MG63 (cell line): ENCODE data around the gene VILL. TPM values are rescaled to one million over a fixed set of nuclear protein-coding genes. Genes with fewer than 3 reads are reported as not detected.
"Not testable (repeated sequence)": the region's sequence is repeated elsewhere in the genome, so short reads cannot be mapped to it uniquely, and the experiment has no call there.

Source experiments
- DNase-seq: peaks from one replicate; pipeline ENCODE4 v3.0.0-alpha.2; 2020
- H3K27me3 ChIP-seq: fragments of 250-450 bp; sonication (Bioruptor Pico); 2 replicates; pipeline ENCODE4 v1.5.1; 2020; ENCODE audit warnings: mild to moderate bottlenecking, moderate library complexity
- H3K36me3 ChIP-seq: fragments of 250-450 bp; sonication (Bioruptor Pico); 2 replicates; pipeline ENCODE4 v1.5.1; 2020; ENCODE audit warnings: mild to moderate bottlenecking, moderate library complexity
- H3K4me3 ChIP-seq: fragments of 250-450 bp; sonication (Bioruptor Pico); 2 replicates; pipeline ENCODE4 v1.5.1; 2020; ENCODE audit warnings: mild to moderate bottlenecking, moderate library complexity
- H3K9me3 ChIP-seq: fragments of 250-450 bp; sonication (Bioruptor Pico); 2 replicates; pipeline ENCODE4 v1.5.1; 2020; ENCODE audit warnings: mild to moderate bottlenecking, moderate library complexity
- total RNA-seq: library from RNA; depleted of rRNA; stranded (reverse); fragments of >200 nt; shearing (Covaris generic); gene quantifications from 2 replicates; pipeline ENCODE4 v1.2.3, GENCODE V29; 2014; ENCODE audit warnings: low replicate concordance

Gene VILL
- total RNA-seq, 1 experiment from 2014 or later = 4.4 TPM

GRCh38 chr3:38031022-38031994 lies 40.7 kb downstream of the VILL start:
- DNase-seq = peak; percentile 96
- no peaks in the 10 kb centered on the region for H3K36me3 ChIP-seq
- no peaks in the 10 kb centered on the region for H3K27me3 ChIP-seq
- no peak overlapping the region for H3K4me3 ChIP-seq
- no peaks in the 10 kb centered on the region for H3K9me3 ChIP-seq

DNA sequence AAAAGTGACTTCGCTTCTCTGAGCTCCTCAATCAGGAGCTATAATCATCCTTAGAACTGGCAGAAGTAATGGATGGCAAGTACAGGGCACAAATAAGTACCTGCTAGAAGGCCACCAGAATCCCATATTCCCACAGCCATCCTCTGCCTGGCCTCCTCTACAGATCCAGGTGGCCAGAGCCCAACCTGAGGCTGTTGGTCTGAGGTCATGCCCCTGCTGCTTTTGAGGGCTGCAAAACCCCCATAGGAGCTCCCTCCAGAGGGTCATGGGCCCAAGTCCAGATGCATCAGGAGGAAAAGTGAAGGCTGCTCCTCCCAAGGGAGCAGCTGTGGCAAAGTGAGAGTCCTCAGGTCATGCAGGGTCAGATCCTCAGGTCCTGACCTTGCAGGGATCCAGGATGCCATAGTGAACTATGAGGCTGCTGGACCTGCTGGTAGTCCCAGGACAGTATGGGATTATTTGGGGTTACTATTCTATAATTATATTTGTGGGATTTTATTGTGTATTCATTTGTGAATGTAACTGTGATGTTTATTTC lies 41.8 kb downstream of the VILL start:
- H3K4me3 ChIP-seq = no peak overlapping the region
- H3K27me3 ChIP-seq = no peaks in the 10 kb centered on the region
- no peak for DNase-seq
- no peaks in the 10 kb centered on the region for H3K9me3 ChIP-seq
- H3K36me3 ChIP-seq = no peaks in the 10 kb centered on the region

GRCh38 chr3:38033586-38033985 lies 43.0 kb downstream of the VILL start:
- not testable (repeated sequence) for H3K4me3 ChIP-seq, H3K36me3 ChIP-seq, H3K27me3 ChIP-seq, H3K9me3 ChIP-seq, DNase-seq

DNA sequence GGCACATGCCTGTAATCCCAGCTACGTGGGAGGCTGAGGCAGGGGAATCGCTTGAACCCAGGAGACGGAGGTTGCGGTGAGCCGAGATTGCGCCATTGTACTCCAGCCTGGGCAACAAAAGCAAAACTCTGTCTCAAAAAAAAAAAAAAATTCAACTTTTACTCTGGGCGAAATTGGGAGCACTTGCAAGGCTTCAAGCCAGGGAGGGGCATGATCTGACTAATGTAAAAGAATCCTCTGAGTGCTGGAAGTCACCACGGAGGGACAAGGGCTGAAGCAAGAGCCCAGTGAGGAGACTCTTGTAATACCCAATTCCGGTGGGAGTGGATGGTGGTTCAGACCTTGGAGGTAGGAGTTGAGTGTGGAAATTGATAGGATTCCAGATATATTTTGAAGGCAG lies 43.7 kb downstream of the VILL start:
- H3K4me3 ChIP-seq, H3K36me3 ChIP-seq, H3K27me3 ChIP-seq, DNase-seq, H3K9me3 ChIP-seq: not testable (repeated sequence)

GRCh38 chr3:38036286-38036685 lies 45.7 kb downstream of the VILL start:
- Histone ChIP-seq H3K36me3 (no peaks in the 10 kb centered on the region), H3K4me3 (no peak overlapping the region), H3K27me3 (no peaks in the 10 kb centered on the region), H3K9me3 (no peaks in the 10 kb centered on the region)
- no peak for DNase-seq

DNA sequence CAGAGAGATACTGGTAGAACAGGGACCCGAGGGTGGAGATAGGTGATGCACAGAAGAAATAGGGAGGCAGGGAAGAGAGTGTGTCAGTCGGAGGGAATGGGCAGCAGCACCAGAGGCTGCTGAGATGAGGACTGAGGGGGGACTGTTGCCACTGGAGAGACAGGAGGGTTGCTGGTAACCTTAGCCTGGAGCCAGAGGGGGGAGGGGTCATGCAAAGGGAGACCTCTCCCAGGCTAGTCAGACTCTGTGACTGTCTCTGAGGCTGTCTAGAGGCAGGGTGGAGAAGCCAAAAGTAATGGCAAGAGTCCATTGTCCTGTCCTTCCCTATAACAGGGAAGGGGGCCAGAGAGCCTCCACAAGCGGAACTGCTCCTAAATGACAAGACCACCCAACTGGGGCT lies 46.3 kb downstream of the VILL start:
- Histone ChIP-seq H3K9me3 (no peaks in the 10 kb centered on the region), H3K4me3 (no peak overlapping the region), H3K36me3 (no peaks in the 10 kb centered on the region), H3K27me3 (no peaks in the 10 kb centered on the region)
- no peak for DNase-seq

- no peak overlapping the region for H3K4me3 ChIP-seq
- no peaks in the 10 kb centered on the region for H3K27me3 ChIP-seq
- DNase-seq = no peak
Measured at GRCh38 chr3:38038447-38038911, 47.9 kb downstream of the VILL start.

GRCh38 chr3:38039101-38039898 lies 48.7 kb downstream of the VILL start, which contains the start of gene DLEC1:
TSS of gene DLEC1 (plus strand) at chr3:38039208. CDS start at chr3:38039226, 18 bp downstream.
- Histone ChIP-seq H3K9me3 (no peaks in the 10 kb centered on the region), H3K4me3 (no peak within 1 kb of the TSS), H3K36me3 (no peaks in the 10 kb centered on the region), H3K27me3 (no peaks in the 10 kb centered on the region)
- DNase-seq = no peak

More at GRCh38 chr3:38038447-38038911, 47.9 kb downstream of the VILL start:
- no peaks in the 10 kb centered on the region for H3K36me3 ChIP-seq
- no peaks in the 10 kb centered on the region for H3K9me3 ChIP-seq

DNA sequence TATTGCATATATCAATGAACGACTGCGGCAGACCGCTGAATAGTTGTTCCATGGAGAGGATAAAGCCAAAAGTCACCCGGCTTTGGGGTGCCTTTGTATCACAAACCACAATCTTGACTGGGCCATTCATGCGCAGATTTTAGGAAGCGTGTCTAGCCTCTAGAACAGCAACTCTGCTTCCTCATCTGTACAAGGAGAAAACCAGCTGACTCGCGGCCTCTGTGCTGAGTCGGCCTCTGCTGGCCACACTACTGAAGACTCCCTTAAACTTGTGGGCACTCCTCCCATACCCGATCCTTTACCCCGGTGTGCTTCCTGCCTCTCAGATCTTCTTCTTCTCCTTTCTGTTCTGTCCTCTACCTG lies 49.3 kb downstream of the VILL start:
- Histone ChIP-seq H3K9me3 (no peaks in the 10 kb centered on the region), H3K36me3 (no peaks in the 10 kb centered on the region), H3K27me3 (no peaks in the 10 kb centered on the region), H3K4me3 (no peak overlapping the region)
- peak; percentile 31 for DNase-seq

- H3K27me3 ChIP-seq = no peaks in the 10 kb centered on the region
- H3K9me3 ChIP-seq = no peaks in the 10 kb centered on the region
- no peak for DNase-seq
- H3K4me3 ChIP-seq = no peak overlapping the region
- no peaks in the 10 kb centered on the region for H3K36me3 ChIP-seq
Measured at GRCh38 chr3:38040401-38040800, 49.8 kb downstream of the VILL start.

DNA sequence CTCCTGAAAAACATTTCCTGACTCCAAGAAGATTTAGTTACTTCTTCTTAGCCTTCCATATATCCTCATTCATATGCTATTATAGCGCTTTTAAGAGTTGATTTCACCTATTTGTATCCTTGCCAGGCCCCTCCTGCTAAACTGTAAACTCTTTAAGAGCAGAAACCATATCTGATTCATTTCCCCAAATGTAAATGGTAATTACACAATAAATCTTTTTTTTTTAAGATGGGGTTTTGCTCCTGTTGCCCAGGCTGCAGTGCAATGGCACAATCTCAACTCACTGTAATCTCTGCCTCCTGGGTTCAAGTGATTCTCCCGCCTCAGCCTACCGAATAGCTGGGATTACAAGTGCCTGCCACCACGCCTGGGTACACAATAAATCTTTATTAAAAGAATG lies 52.9 kb downstream of the VILL start:
- Histone ChIP-seq H3K4me3 (no peak overlapping the region), H3K27me3 (no peaks in the 10 kb centered on the region), H3K36me3 (no peaks in the 10 kb centered on the region), H3K9me3 (no peaks in the 10 kb centered on the region)
- no peak for DNase-seq

- Histone ChIP-seq H3K9me3 (no peaks in the 10 kb centered on the region), H3K4me3 (no peak overlapping the region), H3K36me3 (no peaks in the 10 kb centered on the region), H3K27me3 (no peaks in the 10 kb centered on the region)
- no peak for DNase-seq
Measured at GRCh38 chr3:38046027-38046426, 55.4 kb downstream of the VILL start.

DNA sequence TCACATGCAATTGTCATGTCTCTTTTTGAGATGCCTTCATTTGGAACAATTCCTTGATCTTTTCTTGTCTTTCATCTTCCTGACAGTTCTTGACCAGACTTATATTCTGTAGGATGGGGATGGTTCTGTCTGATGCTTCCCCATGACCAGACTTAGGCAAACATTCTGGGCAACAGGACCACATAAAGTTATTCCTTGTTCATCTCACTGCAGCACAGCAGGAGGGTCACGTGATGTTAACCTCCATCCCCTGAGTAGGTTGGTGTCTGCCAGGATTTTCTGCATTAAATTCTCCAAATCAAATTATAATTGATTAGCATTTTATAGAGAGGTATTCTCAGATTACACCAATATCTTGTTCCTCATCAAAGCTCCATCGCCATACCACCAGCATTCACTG lies 56.2 kb downstream of the VILL start:
- no peaks in the 10 kb centered on the region for H3K27me3 ChIP-seq
- DNase-seq = no peak
- H3K36me3 ChIP-seq = no peaks in the 10 kb centered on the region

GRCh38 chr3:38047896-38048295 lies 57.3 kb downstream of the VILL start:
- peak; percentile 27 for DNase-seq
- H3K27me3 ChIP-seq = no peaks in the 10 kb centered on the region
- H3K9me3 ChIP-seq = no peaks in the 10 kb centered on the region
- no peak overlapping the region for H3K4me3 ChIP-seq
- no peaks in the 10 kb centered on the region for H3K36me3 ChIP-seq

More for the DNA sequence above, 56.2 kb downstream of the VILL start:
- Histone ChIP-seq H3K4me3 (no peak overlapping the region), H3K9me3 (no peaks in the 10 kb centered on the region)

DNA sequence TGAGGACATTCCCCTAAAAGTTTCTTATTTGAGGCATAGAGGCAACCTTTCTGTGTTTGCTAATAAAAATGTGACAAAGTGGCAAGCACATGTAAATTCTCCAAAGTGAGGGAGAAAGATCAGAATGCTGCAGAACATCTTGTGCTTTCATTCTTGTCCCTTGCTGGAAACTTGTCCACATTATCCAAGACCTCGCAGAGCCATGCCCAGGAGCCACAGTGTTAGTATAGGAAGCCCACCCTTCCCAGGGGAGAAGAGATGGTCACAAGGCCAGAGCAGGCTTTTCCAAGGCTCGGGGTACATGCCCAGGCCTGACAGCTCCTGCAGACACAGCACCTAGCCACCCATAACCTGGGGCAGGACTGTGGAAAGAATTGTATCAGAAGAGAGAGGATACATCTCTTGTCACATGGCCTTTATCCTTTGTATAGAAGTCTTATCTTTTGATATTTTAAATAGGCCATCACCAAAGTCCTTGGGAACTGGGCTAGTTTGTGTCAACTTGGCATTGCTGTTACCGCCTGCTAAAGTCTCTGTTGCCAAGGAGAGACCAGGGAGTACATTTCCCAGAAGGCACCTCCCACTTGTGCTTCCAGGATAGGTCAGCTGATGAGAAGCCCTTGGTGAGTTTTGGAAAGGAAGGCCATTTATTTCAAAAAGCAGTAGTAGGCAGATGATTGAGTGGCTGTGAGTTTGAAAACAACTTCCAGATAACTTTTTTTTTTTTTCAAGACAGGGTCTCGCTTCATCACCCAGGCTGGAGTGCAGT lies 59.0 kb downstream of the VILL start:
- Histone ChIP-seq H3K9me3 (no peaks in the 10 kb centered on the region), H3K27me3 (no peaks in the 10 kb centered on the region), H3K4me3 (no peak overlapping the region), H3K36me3 (no peaks in the 10 kb centered on the region)
- DNase-seq = no peak

DNA sequence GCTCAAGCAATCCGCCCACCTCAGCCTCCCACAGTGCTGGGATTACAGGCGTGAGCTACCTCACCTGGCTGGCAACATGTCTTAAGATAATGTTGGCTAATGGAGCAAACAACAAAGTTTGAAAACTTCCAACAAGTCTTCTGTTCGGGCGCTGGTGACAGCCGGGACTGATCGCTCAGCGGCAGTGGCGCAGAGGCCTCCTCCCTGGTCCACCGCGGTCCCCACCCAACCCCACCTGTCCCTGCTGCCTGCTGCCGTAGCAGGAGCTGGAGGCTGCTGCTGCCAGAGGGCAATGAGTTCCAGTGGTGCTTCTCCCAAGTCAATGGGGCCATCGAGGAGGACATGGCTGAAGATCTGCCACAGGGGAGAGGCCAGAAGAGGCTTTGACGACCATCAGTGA lies 60.5 kb downstream of the VILL start:
- Histone ChIP-seq H3K9me3 (no peaks in the 10 kb centered on the region), H3K4me3 (no peak overlapping the region), H3K27me3 (no peaks in the 10 kb centered on the region), H3K36me3 (no peaks in the 10 kb centered on the region)
- DNase-seq = no peak
